NCI-H82 treated with DMSO at 0.1 percent for 48 hours (cell line): ENCODE results near the gene UMODL1.

Source experiments
- DNase-seq: peaks from one replicate; lab custom pipeline; 2025; ENCODE audit not compliant: unreplicated experiment; lab: John Stamatoyannopoulos, UW

Gene UMODL1

DNA sequence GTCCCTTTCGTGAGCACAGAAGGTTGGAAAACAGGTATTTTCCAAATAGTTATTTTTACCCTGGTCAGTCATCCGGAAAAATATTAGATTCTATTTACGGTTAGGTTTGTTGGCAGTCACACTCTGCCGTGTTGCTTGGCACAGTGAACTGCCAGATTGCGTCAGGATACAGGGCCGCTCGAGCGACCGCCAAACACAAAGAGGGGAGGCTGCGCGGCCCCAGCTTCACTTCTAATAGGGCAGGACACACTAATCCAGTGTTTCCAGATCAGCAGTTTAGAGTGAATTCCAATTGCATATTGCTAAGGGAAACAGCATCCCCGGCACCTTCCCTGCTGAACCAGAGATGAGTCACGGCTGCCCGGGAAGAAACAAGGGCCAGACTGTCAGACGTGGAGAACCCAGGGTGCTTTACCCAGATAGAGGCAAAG, 22.9 kb downstream of the UMODL1 start:
- no peak for DNase-seq

GRCh38 chr21:42094811-42095210, 23.7 kb downstream of the UMODL1 start:
- DNase-seq = no peak

DNA sequence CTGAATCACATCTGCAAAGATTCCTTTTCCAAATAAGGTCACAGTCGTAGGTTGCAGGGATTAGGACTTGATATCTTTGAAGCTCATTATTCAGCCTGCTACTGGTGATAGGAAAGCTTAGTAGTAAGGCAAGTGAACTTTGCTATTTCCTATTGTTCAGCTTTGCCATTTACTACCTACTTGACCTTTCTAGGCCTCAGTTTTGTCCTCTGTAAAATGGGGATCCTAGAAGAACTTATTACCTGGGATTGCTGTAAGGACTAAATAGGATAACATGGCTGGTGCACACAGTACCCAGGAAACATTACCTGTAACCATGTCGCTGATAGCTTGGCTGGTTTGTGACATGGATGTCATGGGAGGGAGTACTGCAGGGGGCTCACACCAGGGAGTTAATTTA, 24.5 kb downstream of the UMODL1 start:
- DNase-seq = no peak

DNA sequence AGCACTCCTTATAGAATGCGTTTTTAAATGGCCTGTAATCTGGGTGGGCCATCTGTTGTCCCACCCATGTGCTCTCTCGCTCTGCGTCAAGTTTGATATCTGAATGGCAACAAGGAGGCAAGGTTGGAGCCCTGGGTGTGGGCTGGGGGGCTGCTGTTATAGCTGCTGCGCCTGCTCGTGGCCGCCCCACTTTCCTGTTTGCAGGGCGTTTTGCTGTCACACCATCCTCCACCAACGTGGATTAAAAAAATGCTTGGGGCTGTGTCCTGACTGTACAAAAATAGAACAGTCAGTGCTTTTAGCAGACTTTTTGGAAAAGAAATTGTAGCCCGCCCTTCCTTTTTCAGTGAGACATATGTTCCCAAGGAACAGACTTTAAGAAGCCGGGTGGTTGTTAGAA, 25.4 kb downstream of the UMODL1 start:
- peak; percentile 14 for DNase-seq

- DNase-seq = peak; percentile 3
Observed at GRCh38 chr21:42097274-42097673, 26.2 kb downstream of the UMODL1 start.

DNA sequence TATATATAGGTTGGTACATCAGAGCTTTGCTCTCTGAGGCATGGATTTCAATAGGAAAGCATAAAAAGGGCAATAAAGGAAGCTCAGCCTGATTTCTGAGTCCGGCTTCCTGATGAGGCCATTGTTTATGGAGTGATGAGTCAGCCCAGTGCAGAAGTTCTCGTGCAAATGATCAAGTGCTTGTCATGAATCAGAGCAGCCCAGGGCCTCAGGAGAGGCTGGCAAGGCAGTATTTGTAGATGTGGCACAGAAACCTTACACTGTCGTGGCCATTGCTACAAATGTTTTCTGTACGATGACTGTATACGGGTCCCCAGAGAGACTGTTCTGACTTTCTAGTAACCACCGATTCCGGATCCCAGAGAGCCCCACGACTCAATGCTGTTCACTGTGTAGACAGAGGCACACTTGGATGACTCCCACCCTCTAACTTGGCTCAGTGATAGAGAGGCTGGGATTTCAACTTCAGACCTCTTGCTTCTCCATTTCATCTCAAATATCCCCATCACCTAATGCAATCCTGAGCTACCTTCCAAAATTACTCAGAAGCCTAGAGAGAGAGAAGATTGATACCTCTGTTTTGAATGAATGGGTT, 26.8 kb downstream of the UMODL1 start:
- no peak for DNase-seq

GRCh38 chr21:42098957-42099505, 27.9 kb downstream of the UMODL1 start:
- DNase-seq = no peak

DNA sequence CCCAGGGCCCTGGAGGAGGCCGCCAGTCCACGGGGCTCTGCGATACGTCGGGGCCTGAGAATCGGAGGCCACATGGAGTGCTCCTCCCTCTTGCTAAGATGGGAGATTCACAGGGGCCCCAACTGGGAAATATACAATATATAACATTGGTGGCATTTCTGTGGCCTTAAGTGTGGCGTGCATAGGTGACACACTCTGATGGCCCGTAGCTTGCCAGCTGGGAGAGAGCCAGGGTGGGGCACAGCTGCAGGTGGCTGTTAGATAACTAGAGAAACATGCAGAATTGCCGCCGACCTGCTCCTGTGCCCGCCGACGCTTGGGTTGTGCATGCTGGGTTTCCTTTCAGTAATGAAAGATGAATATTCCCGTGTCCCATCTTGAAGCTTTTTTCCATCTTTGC, 30.1 kb downstream of the UMODL1 start:
- DNase-seq = no peak

DNA sequence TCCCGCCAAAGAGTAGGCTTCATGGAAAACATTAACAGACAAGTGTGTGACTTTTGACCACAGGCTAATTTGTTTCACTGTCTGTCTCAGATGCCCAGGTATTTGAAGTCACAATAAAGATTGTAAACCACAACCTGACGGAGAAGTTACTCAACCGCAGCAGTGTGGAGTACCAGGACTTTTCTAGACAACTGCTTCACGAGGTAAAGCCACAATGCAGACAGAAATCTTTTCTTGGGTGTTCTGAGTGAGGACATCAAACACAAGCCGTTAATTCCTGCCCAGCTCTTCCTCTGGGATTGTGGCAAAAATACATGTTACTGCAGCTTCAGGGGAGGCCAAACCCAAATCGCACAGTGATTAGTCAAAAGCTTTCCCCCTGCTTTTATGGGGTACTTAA, 31.0 kb downstream of the UMODL1 start:
- no peak for DNase-seq

DNA sequence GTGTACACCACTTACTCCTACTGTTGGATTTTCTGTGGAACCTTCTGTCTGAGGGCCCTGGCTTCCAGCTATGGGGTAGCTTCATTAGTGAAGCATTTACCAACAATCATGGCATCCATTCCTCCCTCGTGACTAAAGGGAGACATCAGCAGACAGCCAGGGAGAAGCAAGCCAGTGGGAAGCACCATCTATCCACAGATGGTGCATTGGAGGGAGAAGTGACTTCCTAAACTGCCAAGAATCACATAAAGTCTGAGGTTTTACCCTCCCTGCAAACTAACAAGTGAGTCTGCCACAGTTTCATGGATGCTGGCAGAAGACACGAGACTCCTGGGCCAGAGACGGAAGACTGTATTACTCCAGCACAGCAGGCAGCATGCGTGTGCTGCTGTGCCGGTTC, 31.4 kb downstream of the UMODL1 start:
- no peak for DNase-seq

- no peak for DNase-seq
Observed at GRCh38 chr21:42102991-42103390, 31.9 kb downstream of the UMODL1 start.

- DNase-seq = no peak
Observed at GRCh38 chr21:42103843-42104242, 32.7 kb downstream of the UMODL1 start.

GRCh38 chr21:42105476-42106315, 34.6 kb downstream of the UMODL1 start:
- no peak for DNase-seq

GRCh38 chr21:42106425-42106824, 35.3 kb downstream of the UMODL1 start:
- no peak for DNase-seq

DNA sequence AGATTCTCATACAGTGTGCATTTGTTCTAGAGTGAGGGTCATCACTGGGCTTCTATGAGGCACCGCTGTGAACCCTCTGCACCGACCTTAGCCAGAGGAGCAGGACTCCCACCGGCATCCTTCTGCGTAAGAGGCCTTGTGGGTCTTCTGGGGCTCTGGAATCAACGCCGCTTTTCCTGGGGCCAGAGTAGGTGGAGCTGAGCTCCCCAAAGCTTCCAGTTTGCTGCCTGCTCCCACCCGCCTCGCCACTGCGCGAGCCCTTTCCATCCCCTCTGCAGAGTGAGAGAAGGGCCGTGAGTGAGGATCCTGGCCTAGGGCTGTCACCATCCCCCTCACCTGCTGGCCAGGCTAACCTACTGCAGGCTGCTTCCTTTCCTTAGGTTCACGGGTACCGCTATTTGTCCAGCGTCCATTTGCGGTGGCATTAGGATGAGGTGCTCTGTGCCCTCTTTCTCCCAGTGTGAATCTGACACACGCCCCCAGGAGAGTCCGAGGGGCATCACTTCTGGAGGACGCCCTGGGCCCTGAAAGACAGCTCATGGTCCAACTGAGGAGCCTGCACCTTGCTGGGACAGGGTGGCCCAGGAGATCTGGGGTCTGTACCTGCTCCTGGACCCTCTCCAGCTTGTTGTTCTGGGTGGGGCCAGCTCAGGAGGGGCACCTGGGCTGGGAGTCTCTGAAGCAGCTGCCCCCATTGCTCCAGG, 36.2 kb downstream of the UMODL1 start:
- DNase-seq = no peak

DNA sequence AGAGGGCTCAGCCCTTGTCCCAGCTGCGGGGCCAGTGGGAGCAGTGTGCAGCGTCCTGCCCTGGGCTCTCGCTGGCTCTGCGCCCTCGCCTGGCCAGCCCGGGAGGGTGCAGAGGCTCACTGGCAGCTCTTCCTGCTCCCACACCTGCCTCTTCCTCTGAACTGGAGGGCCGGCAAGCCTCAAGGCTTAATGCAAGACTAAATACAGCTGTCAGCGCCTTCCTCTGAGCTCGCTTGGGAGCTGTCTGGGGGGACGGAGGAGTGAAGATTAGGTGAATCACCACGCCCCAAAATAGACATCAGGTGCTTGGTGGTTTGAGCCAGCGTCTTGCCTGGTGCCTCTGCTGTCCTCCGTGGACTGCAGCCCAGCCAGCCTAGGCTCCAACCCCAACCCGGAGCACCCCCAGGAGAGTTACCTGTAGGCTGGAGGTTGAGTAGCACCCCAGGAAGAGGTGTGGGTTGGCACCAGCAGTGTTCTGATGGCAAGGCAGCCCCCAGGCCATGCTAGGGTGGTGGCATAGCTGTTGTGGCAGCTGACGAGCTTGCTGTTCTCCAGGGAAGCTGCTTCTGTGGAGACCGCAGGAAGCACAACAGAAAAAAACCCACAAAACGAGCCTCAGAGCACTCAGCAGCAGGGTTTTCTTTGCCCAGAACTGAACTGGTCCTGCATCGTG, 36.9 kb downstream of the UMODL1 start:
- peak; percentile 47 for DNase-seq

DNA sequence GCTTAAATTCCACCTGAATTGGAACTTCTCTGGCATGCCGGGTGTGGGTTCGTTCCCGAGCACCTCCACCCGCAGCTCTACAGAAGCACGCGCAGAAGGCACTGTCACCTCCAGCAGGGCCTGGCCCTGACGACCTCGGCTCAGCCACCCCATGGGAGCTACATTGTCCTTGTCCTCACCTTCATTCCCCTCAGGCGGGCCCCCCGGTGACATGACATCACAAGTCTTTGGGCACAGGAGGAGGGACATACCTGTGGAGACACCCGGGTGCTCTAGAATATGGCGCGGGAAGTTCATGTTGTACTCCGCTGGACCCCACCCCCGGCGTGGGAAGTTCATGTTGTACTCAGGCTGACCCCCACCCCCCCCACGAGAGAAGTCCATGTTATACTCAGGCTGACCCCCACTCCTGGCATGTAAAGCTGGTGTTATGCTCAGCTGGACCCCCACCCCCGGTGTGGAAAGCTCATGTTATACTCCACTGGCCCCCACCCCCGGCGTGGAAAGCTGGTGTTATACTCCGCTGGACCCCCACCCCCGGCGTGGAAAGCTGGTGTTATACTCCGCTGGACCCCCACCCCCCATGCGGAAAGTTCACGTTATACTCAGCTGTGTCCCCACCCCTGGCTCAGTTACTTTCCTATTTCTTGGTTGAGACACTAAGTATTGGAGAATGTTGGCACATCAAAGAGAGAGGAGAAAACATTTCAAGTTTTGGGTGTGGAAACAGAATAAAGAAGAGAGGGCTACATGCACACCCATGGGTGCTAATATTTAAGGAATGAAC, 37.6 kb downstream of the UMODL1 start:
- DNase-seq = no peak

- DNase-seq = no peak
Observed at GRCh38 chr21:42109473-42109872, 38.4 kb downstream of the UMODL1 start.

GRCh38 chr21:42109873-42110525, 38.9 kb downstream of the UMODL1 start:
- no peak for DNase-seq
